H1 (cell line): ENCODE data around the gene ZNF148. TPM values are rescaled to one million over a fixed set of nuclear protein-coding genes. Genes with fewer than 3 reads are reported as not detected.

Experiments
- CTCF ChIA-PET: fragments of 300-600 bp; sonication (Branson Sonifier 250); formaldehyde crosslinking; loops from one replicate; lab custom pipeline; 2021; ENCODE audit not compliant: partially characterized antibody; lab: Charles Lee
- POLR2A ChIA-PET: fragments of 300-600 bp; sonication (Branson Sonifier 250); formaldehyde crosslinking; loops from one replicate; lab custom pipeline; 2021; ENCODE audit warnings: inconsistent platforms; ENCODE audit not compliant: partially characterized antibody; lab: Charles Lee
- DNase-seq, 2 experiments: peaks; one replicate each; pipeline versions ENCODE4 v3.0.0 to v3.0.0-alpha.2; 2010 to 2022; ENCODE audit warnings: low spot score in 2 of 2, low read depth in 1 of 2, mixed read lengths in 1 of 2
- FAIRE-seq: peaks from 2 replicates; lab custom pipeline; 2011; peaks lifted over from hg19 to GRCh38; lab: Jason Lieb, UNC
- H2AFZ ChIP-seq: 2 replicates; pipeline ENCODE4 v1.8.1; 2012; ENCODE audit warnings: low read length, inconsistent platforms
- H2AK5ac ChIP-seq: 2 replicates; pipeline ENCODE4 v1.6.1; 2013; ENCODE audit warnings: low read depth, low read length
- H2BK120ac ChIP-seq: replicated peaks from 2 replicates; pipeline ENCODE3; 2013; ENCODE audit warnings: low read depth, low read length, inconsistent platforms
- H2BK12ac ChIP-seq: 2 replicates; pipeline ENCODE4 v1.6.1; 2013; ENCODE audit warnings: low read depth, low read length
- H2BK15ac ChIP-seq: 2 replicates; pipeline ENCODE4 v1.6.1; 2013; ENCODE audit warnings: low read length
- H2BK20ac ChIP-seq: 2 replicates; pipeline ENCODE4 v1.6.1; 2013; ENCODE audit warnings: low read length
- H2BK5ac ChIP-seq: 2 replicates; pipeline ENCODE4 v1.6.1; 2013; ENCODE audit warnings: low read depth, low read length
- H3K14ac ChIP-seq: 2 replicates; pipeline ENCODE4 v1.6.1; 2013; ENCODE audit warnings: inconsistent platforms; ENCODE audit not compliant: insufficient read length
- H3K18ac ChIP-seq: 2 replicates; pipeline ENCODE4 v1.6.1; 2013; ENCODE audit warnings: low read length; ENCODE audit errors: extremely low read depth
- H3K23ac ChIP-seq: 2 replicates; pipeline ENCODE4 v1.6.1; 2013; ENCODE audit warnings: inconsistent platforms; ENCODE audit not compliant: insufficient read length
- H3K23me2 ChIP-seq: 2 replicates; pipeline ENCODE4 v1.6.1; 2013; ENCODE audit warnings: low read depth, low read length
- H3K27ac ChIP-seq: 2 replicates; pipeline ENCODE4 v1.6.1; 2011; ENCODE audit warnings: low read depth, low read length, inconsistent platforms
- H3K27me3 ChIP-seq, 4 experiments: replicated peaks in 1 of 4; 1 replicate in 1 of 4; 2 replicates in 3 of 4; pipeline versions ENCODE4 v1.6.1 to v1.8.1; 2011 to 2013; ENCODE audit warnings: low read length in 3 of 4, mild to moderate bottlenecking in 3 of 4, inconsistent platforms in 2 of 4, mixed read lengths in 2 of 4, moderate library complexity in 1 of 4; ENCODE audit not compliant: control insufficient read depth in 3 of 4, insufficient read depth in 3 of 4; ENCODE audit errors: extremely low read depth in 1 of 4
- H3K36me3 ChIP-seq, 4 experiments: 2 replicates each; pipeline versions ENCODE4 v1.6.1 to v1.8.1; 2011 to 2013; ENCODE audit warnings: mild to moderate bottlenecking in 4 of 4, low read length in 3 of 4, moderate library complexity in 2 of 4, control low read depth in 1 of 4, inconsistent platforms in 1 of 4; ENCODE audit not compliant: insufficient read depth in 4 of 4, control insufficient read depth in 2 of 4
- H3K4ac ChIP-seq: replicated peaks from 2 replicates; pipeline ENCODE3; 2013; ENCODE audit warnings: low read length, low read depth, mixed read lengths, inconsistent platforms; ENCODE audit not compliant: insufficient read length
- H3K4me1 ChIP-seq, 4 experiments: replicated peaks in 1 of 4; 1 replicate in 1 of 4; 2 replicates in 3 of 4; pipeline versions ENCODE4 v1.6.1 to v1.8.1; 2011 to 2013; ENCODE audit warnings: low read length in 3 of 4, inconsistent platforms in 2 of 4, mixed read lengths in 1 of 4; ENCODE audit not compliant: insufficient read depth in 4 of 4, control insufficient read depth in 3 of 4
- H3K4me2 ChIP-seq, 2 experiments: 2 replicates each; pipeline versions ENCODE4 v1.6.1 to v1.8.1; 2011 to 2013; ENCODE audit warnings: low read depth in 2 of 2, low read length in 2 of 2, control low read depth in 1 of 2, inconsistent platforms in 1 of 2, mild to moderate bottlenecking in 1 of 2; ENCODE audit not compliant: insufficient read depth in 1 of 2
- H3K4me3 ChIP-seq, 4 experiments: fragments of 200-600, 300-600 bp in 1 of 4; sonication (generic), shearing (Covaris generic), sonication (Bioruptor Twin) in 1 of 4; 2 replicates each; pipeline versions ENCODE4 v1.5.1 to v1.8.1; 2011 to 2016; ENCODE audit warnings: low read length in 4 of 4, low read depth in 3 of 4, control low read depth in 2 of 4, inconsistent platforms in 2 of 4, mild to moderate bottlenecking in 2 of 4, mixed read lengths in 1 of 4, moderate library complexity in 1 of 4; ENCODE audit not compliant: insufficient read depth in 2 of 4; ENCODE audit errors: extremely low read depth in 1 of 4
- H3K56ac ChIP-seq: replicated peaks from 2 replicates; pipeline ENCODE3; 2013; ENCODE audit warnings: low read depth, mild to moderate bottlenecking, mixed read lengths, low read length, inconsistent platforms; ENCODE audit not compliant: insufficient read length
- H3K79me1 ChIP-seq: 2 replicates; pipeline ENCODE4 v1.6.1; 2013; ENCODE audit warnings: low read depth, low read length, control low read depth
- H3K79me2 ChIP-seq, 2 experiments: 2 replicates each; pipeline versions ENCODE4 v1.6.1 to v1.8.1; 2012 to 2013; ENCODE audit warnings: low read length in 2 of 2, mild to moderate bottlenecking in 2 of 2, inconsistent platforms in 1 of 2; ENCODE audit not compliant: insufficient read depth in 2 of 2, control insufficient read depth in 1 of 2
- H3K9ac ChIP-seq, 4 experiments: replicated peaks in 1 of 4; 1 replicate in 1 of 4; 2 replicates in 3 of 4; pipeline versions ENCODE4 v1.6.1 to v1.8.1; 2011 to 2013; ENCODE audit warnings: low read depth in 3 of 4, low read length in 3 of 4, control low read depth in 2 of 4, mild to moderate bottlenecking in 2 of 4, moderate library complexity in 2 of 4, inconsistent platforms in 1 of 4; ENCODE audit errors: extremely low read depth in 1 of 4
- H3K9me3 ChIP-seq, 2 experiments: 2 replicates each; pipeline versions ENCODE4 v1.6.1 to v1.8.1; 2012 to 2013; ENCODE audit warnings: mild to moderate bottlenecking in 2 of 2, moderate library complexity in 2 of 2, control low read depth in 1 of 2, inconsistent platforms in 1 of 2, low read depth in 1 of 2, low read length in 1 of 2, mixed read lengths in 1 of 2; ENCODE audit not compliant: insufficient read depth in 2 of 2
- H4K20me1 ChIP-seq, 2 experiments: replicated peaks in 1 of 2; 2 replicates each; pipeline versions ENCODE3 to v1.8.1; 2011 to 2013; ENCODE audit warnings: inconsistent platforms in 2 of 2, low read length in 2 of 2, mild to moderate bottlenecking in 1 of 2; ENCODE audit not compliant: insufficient read depth in 2 of 2, control insufficient read depth in 1 of 2
- H4K5ac ChIP-seq: 2 replicates; pipeline ENCODE4 v1.6.1; 2013; ENCODE audit warnings: low read length, low read depth, mixed read lengths, inconsistent platforms; ENCODE audit not compliant: insufficient read length
- H4K8ac ChIP-seq: 2 replicates; pipeline ENCODE4 v1.8.0; 2013; ENCODE audit warnings: mild to moderate bottlenecking, moderate library complexity, low read length, inconsistent platforms; ENCODE audit not compliant: insufficient read depth; ENCODE audit errors: extremely low read depth
- H4K91ac ChIP-seq: replicated peaks from 2 replicates; pipeline ENCODE3; 2013; ENCODE audit warnings: low read length, mixed read lengths, inconsistent platforms; ENCODE audit not compliant: insufficient read length
- BRCA1 ChIP-seq: IDR thresholded peaks from 2 replicates; pipeline ENCODE4 v1.6.1; 2012; ENCODE audit warnings: low read depth, low read length, improper control_type of control experiment
- CBX5 ChIP-seq: fragments of 300-800, 300-1000 bp; sonication (generic); IDR thresholded peaks from 2 replicates; pipeline ENCODE4 v1.7.1; 2016; ENCODE audit warnings: antibody characterized with exemption, low read length, low read depth
- CEBPB ChIP-seq: IDR thresholded peaks from 2 replicates; pipeline ENCODE4 v1.6.1; 2012; ENCODE audit warnings: low read depth, low read length
- EGR1 ChIP-seq: IDR thresholded peaks from 2 replicates; pipeline ENCODE4 v1.6.1; 2011; ENCODE audit warnings: low read depth, low read length, borderline replicate concordance
- FOSL1 ChIP-seq: IDR thresholded peaks from 2 replicates; pipeline ENCODE4 v1.6.1; 2011; ENCODE audit warnings: mild to moderate bottlenecking, low read depth, low read length, moderate library complexity; ENCODE audit not compliant: insufficient read depth
- MAFK ChIP-seq: IDR thresholded peaks from 2 replicates; pipeline ENCODE4 v1.6.1; 2012; ENCODE audit warnings: low read depth, mild to moderate bottlenecking, improper control_type of control experiment, low read length
- PHF8 ChIP-seq: fragments of 200-600 bp; sonication (generic); conservative IDR thresholded peaks from 2 replicates; pipeline ENCODE4 v1.7.1; 2012; ENCODE audit warnings: low read depth, mild to moderate bottlenecking, inconsistent platforms, low read length, moderate library complexity
- RBBP5 ChIP-seq: IDR thresholded peaks from 2 replicates; pipeline ENCODE4 v1.7.1; 2012; ENCODE audit warnings: low read depth, mild to moderate bottlenecking, inconsistent platforms, low read length, moderate library complexity, borderline replicate concordance
- SAP30 ChIP-seq: fragments of 300-600 bp; sonication (generic); IDR thresholded peaks from 2 replicates; pipeline ENCODE4 v1.7.1; 2012; ENCODE audit warnings: low read length, moderate library complexity, mild to moderate bottlenecking, inconsistent platforms; ENCODE audit not compliant: insufficient read depth, insufficient replicate concordance
- SP1 ChIP-seq: IDR thresholded peaks from 2 replicates; pipeline ENCODE4 v1.6.1; 2011; ENCODE audit warnings: low read depth, low read length
- WGBS, 2 experiments: shearing (Covaris generic) in 1 of 2; methylation state at CpG; one replicate each; pipeline versions ENCODE4 v1.1.6 to v1.1.7; 2013 to 2015; ENCODE audit warnings: low lambda C conversion rate in 2 of 2, mixed read lengths in 2 of 2, inconsistent platforms in 1 of 2, low coverage in 1 of 2, missing lambda C conversion rate in 1 of 2; ENCODE audit not compliant: insufficient replicate concordance in 2 of 2, insufficient coverage in 1 of 2, insufficient read length in 1 of 2; ENCODE audit errors: extremely low coverage in 1 of 2, missing lambda C conversion rate in 1 of 2; 5-methylcytosine and 5-hydroxymethylcytosine counted together
- polyA plus RNA-seq, 7 experiments: library from polyadenylated mRNA; depleted of rRNA in 3 of 7; stranded (reverse) in 5 of 7; unstranded in 2 of 7; fragments of >200 nt in 5 of 7; fragments of 200-250 nt in 2 of 7; gene quantifications; 1 replicate in 5 of 7; 2 replicates in 1 of 7; 4 replicates in 1 of 7; pipeline versions ENCODE4 v1.2.1 to v1.2.3, GENCODE V29; 2011 to 2013; ENCODE audit warnings: missing spikeins in 2 of 7, mixed read lengths in 2 of 7
- total RNA-seq: library from RNA; stranded (reverse); fragmentation: NEBNext Ultra II Directional; extraction: Animal tissue kit (Norgen Biotek cat#: 25700); gene quantifications from 2 replicates; pipeline ENCODE4 v1.2.1, GENCODE V29; 2021
- TF ChIP-seq, protein P1 (sequence below): IDR thresholded peaks from 2 replicates; pipeline ENCODE4 v1.6.1; 2011; ENCODE audit warnings: low read length, improper control_type of control experiment
- TF ChIP-seq, protein P2 (sequence below): IDR thresholded peaks from 2 replicates; pipeline ENCODE4 v1.6.1; 2011; ENCODE audit warnings: low read depth, mild to moderate bottlenecking, low read length; ENCODE audit not compliant: insufficient read depth

ZNF148 gene
- total and polyA plus RNA-seq, 2 of the 8 experiments (the other 6 are each of a cell fraction or from before 2014, with no cell fraction given): 3.7 to 22.6 TPM

DNA sequence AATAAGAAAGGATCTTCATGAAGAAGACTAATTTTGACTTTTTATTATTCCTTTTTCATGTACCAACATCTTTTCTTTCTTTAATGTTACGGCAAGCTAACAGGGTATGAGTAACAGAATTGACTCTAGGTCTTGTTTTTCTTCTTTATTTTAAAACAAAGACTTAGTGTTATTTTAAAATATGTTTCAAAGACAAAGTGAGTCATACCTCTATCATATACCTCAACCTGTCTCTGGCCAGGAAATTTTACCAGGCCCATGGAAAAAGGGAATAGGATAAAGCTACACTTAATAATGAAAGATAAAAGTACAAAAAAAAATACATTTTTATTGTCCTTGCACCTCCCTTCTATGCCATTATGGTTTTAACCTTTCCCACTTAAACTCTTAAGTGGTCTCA is 57.4 kb downstream of the ZNF148 start:
- no peak for FAIRE-seq
- TF ChIP-seq EGR1 (no peak), PHF8 (no peak), CEBPB (no peak), CBX5 (no peak), FOSL1 (no peak), BRCA1 (no peak), MAFK (no peak), SP1 (no peak), RBBP5 (no peak), SAP30 (no peak)
- TF ChIP-seq, protein P1, sequence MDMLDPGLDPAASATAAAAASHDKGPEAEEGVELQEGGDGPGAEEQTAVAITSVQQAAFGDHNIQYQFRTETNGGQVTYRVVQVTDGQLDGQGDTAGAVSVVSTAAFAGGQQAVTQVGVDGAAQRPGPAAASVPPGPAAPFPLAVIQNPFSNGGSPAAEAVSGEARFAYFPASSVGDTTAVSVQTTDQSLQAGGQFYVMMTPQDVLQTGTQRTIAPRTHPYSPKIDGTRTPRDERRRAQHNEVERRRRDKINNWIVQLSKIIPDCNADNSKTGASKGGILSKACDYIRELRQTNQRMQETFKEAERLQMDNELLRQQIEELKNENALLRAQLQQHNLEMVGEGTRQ: no peak
- TF ChIP-seq, protein P2, sequence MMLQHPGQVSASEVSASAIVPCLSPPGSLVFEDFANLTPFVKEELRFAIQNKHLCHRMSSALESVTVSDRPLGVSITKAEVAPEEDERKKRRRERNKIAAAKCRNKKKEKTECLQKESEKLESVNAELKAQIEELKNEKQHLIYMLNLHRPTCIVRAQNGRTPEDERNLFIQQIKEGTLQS: no peak

More for the DNA sequence above, 57.4 kb downstream of the ZNF148 start:
- Histone ChIP-seq H3K4ac (no peak overlapping the region), H2BK5ac (no peak overlapping the region), H3K27ac (no peak overlapping the region), H2BK120ac (no peak overlapping the region), H3K23ac (no peak overlapping the region), H3K4me2 (no peak overlapping the region), H3K18ac (no peak overlapping the region), H4K91ac (no peak overlapping the region), H2AFZ (no peak overlapping the region), H2BK12ac (no peak overlapping the region), H3K27me3 (peaks cover 0 to 2% (median 0%) of the 10 kb centered on the region in 4 experiments; a peak in 1 of 7 replicates), H3K56ac (no peak overlapping the region), H3K23me2 (no peaks in the 10 kb centered on the region), H3K36me3 (peaks cover 0 to 9% (median 2%) of the 10 kb centered on the region in 4 experiments; a peak in 5 of 8 replicates), H2AK5ac (no peak overlapping the region), H3K14ac (no peak overlapping the region), H3K9ac (no peak overlapping the region), H4K8ac (no peak overlapping the region), H3K4me3 (no peak overlapping the region), H4K5ac (no peak overlapping the region), H2BK20ac (no peak overlapping the region), H2BK15ac (no peak overlapping the region), H3K4me1 (peaks cover 0 to 5% (median 1%) of the 10 kb centered on the region in 4 experiments; a peak in 2 of 7 replicates), H3K79me2 (no peaks in the 10 kb centered on the region), H3K9me3 (no peaks in the 10 kb centered on the region), H3K79me1 (no peaks in the 10 kb centered on the region), H4K20me1 (no peaks in the 10 kb centered on the region)
- ChIA-PET CTCF (interaction anchor here (0.6 to 1.3 kb wide), 4 partner anchors 129 to 302 kb away, joined by 3 to 4 read pairs (median 3); no protein-coding TSS in a partner anchor), POLR2A (no interaction called here)
- no peak for DNase-seq
- WGBS, 2 experiments: 88% methylated on average over 1 of the region's 1 CpG; no CpG with 5 or more reads in 1 of the 2 experiments
